NCI-H82 (cell line): ENCODE results near the gene CCL28.

ENCODE experiments used
- DNase-seq: peaks from one replicate; lab custom pipeline; 2025; lab: John Stamatoyannopoulos, UW

The CCL28 gene

DNA sequence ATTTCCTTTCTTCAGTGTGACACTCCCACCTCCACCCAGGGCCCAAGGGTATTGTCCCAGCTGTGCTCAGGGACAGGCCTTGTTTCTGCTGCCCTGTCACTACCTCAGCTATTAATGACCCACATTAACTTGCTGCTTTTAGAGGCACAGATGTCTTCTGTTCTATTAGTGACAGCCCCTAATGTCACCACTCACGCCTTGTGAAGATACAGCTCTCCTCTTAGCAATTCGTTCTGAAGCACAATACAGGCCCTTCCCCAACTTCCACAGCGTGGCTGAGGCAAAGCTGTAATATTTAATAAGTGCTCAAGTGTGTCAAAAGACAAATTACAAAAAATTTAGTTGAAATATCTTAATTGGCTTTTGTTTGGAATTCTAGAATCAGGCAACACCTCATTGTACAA lies 54.3 kb downstream of the CCL28 start:
- no peak for DNase-seq

DNA sequence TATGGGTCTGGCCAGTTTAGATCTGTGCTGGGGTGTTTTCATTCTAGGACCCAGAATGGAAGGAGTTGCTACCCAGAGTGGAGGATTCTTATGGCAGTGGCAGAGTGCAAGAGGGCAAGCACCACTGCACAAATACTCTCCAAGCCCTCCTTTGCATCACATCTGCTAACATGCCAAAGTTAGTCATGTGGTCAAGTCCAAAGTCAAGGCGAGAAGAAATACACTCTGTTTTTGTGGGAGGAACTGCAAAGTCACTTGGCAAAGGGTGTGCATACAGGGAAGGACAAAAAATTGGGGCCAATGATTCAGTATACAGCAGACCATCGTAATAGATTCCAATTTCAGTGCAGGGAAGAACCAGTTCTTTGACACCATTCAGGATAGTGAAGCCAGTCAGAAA lies 55.1 kb downstream of the CCL28 start:
- DNase-seq, result no peak

DNA sequence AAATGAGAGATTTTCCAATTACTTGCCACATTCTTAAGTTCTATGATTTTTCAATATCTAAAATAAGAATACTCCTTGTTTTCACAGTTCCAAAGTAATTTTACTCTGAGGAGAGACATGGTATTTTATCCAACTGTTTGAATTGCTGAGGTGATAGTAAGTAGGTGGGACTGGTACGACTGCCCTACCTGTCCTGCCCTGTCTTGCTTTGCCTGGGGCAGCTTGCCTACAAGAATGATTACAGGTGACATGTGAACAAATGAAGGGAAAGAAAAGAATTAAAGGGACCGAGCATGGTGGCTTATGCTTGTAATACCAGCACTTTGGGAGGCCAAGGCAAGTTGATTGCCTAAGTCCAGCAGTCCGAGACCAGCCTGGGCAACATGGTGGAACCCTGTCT lies 57.4 kb downstream of the CCL28 start:
- no peak for DNase-seq

DNA sequence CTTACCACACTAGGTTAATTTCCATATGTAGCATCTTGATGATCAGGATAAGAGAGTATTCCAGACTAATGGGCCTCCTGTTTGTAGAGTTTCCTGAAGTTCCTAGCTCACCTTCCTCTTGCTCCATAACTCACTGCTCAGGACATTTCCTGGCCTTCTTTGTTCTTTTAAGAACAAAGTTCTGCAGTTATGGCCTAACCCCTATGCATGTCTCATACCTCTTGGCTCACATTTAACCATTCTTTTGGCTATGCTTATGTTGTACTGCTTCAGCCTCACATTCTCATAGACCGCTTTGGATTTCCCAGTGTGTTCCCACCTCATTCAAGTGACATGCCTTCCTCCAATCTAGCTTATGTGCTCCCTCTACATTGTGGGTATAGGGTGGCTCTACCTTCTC lies 58.5 kb downstream of the CCL28 start:
- DNase-seq, result no peak

DNA sequence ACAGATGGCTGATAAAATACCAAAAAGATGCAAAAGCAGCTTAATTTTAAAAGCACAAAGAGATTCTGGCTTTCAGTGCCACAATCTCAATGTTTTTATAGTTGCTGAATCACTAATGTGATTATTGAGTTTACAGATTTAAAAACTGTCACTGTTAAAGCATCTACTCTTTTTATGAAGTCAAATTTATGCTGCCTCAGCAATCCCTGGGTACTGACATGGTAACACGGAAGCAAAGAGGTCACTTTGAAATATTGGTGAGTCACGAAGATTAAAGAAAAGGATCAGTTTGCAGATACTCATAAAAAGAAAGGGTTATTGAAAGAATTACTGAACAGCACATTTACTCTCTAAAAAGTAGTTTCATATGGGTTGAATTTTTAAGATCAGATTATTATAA lies 59.3 kb downstream of the CCL28 start:
- DNase-seq, result no peak

DNA sequence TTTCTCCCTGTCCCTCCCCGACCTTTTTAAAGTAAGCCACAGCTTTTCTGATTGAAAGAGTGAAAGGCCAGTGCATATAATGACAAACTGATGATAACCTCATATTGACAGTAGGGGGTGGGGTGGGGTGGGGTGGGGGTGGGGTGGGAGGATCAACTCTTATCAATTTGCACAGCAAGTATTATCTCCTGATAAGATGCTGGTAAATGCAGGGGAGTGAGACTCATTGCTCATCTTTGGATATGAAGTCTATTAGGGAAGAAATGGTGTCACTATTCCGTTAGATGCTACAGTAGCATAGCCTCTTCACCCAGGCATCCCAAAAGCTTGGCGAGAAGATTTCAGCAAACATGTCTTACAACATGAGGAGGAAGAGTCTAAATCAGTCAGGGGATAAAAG lies 60.1 kb downstream of the CCL28 start:
- no peak for DNase-seq

DNA sequence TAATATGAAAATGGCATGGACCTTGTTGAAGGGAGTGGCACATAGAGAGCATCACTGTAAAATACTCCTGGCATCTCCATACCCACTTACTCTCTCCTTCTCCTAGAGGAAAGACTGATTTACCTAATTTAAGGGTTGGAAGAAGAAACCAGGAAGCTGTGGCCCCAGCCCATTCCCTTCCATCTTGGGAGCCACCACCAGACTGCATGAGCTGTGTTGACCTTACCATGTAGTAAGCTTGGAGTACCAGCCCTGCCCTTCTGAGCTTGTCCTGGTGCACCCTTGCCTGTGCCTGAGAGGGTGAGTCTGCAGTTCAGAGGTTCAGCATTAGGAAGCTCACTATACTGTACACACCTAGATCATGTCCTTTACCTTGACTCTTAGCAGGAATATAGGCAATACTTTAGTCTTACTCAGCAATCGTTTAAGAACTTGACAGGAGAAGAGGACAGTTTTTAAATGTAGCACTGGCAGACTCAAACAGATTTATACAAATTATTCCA lies 63.3 kb downstream of the CCL28 start:
- no peak for DNase-seq

DNA sequence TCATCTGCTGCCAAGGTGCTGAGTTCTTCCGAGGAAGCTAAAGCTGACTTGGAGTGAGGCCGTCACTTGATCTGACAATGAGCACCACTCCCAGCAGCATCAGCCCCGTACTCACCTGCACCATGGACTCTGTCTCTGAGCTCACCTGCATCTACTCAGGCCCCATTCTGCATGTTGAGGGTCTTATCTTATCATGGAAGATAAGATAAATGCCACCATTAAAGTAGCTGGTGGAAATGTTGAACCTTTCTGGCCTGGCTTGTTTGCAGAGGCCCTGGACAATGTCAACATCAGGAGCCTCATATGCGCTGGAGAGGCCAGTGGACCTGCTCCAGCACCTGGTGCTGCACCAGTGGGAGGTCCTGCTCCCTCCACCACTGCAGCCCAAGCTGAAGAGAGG lies 64.0 kb downstream of the CCL28 start:
- no peak for DNase-seq

DNA sequence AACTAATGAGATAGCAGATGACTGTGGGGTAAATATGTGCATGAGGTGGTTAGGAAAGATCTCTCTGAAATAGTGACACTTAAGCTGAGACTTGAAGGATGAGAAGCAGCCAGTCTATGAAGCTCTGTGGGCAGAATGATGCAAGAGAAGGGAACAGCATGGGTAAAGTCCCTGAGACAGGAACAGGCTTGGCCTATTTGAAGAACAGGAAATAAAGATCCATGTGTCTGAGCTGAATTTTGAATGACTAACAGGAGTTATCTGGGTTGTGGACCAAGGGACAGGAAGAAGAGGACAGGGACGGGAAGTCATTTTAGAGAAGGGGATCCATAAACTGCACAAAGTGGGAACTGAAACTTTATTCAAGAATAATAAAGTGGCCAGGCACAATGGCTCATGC lies 73.3 kb downstream of the CCL28 start:
- no peak for DNase-seq

- no peak for DNase-seq
These were observed 76.0 kb downstream of the CCL28 start for GRCh38 chr5:43336159-43336558.

GRCh38 chr5:43335681-43336080 lies 76.5 kb downstream of the CCL28 start:
- DNase-seq, result no peak

DNA sequence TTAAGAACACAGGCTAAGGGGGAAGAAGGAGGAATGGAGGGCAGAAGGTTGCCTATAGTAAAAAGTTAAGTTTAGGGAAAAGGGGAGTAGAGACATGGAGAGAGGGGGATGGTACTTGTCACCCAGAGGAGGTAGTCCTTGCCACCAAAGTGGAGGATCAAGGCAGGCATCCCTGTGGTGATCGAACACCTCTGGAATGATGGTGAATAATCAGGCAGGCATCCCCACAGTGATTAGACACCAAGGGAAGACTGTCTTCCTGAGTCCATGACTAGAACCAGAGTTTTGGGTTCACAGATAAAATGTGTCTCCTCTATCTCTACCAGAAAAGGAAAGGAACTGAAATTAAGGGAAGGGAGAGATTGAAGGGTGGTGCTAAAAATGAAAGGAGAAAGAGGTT lies 79.8 kb downstream of the CCL28 start:
- no peak for DNase-seq
